ENCODE data around the gene AKT2.
A peak's percentile ranks its signal among the peaks of the same experiment; 100 is the strongest.

Gene AKT2

GRCh38 chr19:40273469-40274360, 11.4 kb downstream of the AKT2 start:
- no peak for DNase-seq (ENCODE audit: low read depth, low spot score)

DNA sequence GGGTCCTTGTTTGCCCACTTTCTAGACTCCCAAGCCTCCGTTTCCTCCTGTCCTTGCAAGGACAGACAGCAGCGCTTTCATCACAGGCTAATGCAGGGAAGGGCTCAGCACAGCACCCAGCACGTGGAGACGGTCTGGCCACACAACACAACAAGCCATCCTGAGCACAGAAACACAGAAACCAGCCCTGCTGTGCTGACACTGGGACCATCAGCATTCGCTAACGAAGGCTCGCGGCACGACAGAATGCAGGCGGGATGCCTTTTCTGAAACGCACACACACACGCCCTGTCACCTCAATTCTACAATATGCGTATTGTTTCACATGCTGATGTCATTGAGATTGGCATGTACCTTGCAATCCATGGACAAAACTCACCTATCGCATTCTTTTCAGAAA, 12.9 kb downstream of the AKT2 start:
- DNase-seq (ENCODE audit: low read depth, low spot score), result no peak

- DNase-seq (ENCODE audit: low read depth, low spot score), result no peak
Measured at GRCh38 chr19:40271706-40272105, 13.4 kb downstream of the AKT2 start.

GRCh38 chr19:40270362-40271089, 14.6 kb downstream of the AKT2 start:
- peak; percentile 54 for DNase-seq (ENCODE audit: low read depth, low spot score)

DNA sequence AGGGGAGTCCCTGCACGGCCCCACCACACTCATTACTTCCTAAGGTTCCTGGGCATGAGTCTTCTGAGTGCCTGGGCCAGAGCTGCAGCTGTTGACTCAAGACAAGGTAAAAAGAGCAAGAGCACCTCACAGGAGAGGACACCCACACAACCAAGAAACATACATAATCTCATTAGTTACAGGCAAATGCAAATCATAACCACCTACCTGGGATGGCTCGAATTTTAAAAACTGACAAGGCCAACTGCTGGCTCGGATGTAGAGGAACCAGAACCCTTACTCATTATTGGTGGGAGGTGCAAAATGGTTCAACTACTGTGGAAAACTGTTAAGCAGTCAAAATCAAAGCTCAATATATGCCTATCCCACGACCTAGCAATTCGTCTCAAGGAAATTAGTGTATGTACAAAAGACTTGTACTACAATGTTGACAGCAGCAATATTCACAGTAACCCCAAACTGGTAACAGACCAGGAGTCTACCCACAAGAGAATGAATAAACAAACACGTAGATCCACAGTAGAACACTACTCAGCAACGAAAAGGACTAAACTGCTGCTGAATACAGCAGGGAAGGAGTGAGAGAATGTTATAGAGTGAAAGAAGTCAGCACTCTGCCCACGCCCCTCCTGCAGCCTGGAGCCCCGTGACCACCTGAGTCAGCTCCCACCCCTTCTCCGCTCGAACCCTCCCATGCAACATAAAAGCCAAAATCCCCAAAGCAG, 15.8 kb downstream of the AKT2 start:
- no peak for DNase-seq (ENCODE audit: low read depth, low spot score)

- DNase-seq (ENCODE audit: low read depth, low spot score), result no peak
Measured at GRCh38 chr19:40267601-40267997, 17.5 kb downstream of the AKT2 start.

DNA sequence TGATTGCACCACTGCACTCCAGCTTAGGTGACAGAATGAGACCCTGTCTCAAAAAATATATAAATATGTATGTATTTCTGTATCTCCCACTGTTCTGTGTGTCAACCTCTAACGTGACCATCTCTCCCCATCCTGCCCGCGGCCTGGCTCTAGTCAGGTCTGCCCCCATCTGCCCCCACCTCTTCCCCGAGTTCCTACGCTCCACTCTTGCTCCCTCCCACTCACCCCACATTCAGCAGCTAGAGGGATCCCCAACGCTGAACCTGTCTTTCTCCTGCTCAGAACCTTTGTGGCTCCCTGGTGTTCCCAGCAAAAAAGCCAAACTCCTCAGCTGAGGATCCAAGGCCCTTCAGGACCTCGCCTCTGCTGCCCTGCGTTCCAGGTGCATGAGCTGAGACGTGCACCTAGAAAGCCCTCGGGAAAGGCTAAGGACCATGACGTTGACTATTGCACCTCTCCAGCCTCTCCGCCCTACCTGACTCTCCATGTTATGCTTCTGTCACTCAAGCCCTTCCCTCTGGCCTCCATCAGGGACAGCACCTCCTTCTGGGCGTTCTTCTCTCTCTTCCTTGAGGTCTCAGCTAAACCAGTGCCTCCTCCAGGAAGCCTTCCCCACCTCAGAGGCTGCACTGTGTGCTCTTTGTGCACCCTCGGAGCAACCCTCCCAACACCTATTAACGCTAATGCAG, 18.1 kb downstream of the AKT2 start:
- DNase-seq (ENCODE audit: low read depth, low spot score), result no peak

DNA sequence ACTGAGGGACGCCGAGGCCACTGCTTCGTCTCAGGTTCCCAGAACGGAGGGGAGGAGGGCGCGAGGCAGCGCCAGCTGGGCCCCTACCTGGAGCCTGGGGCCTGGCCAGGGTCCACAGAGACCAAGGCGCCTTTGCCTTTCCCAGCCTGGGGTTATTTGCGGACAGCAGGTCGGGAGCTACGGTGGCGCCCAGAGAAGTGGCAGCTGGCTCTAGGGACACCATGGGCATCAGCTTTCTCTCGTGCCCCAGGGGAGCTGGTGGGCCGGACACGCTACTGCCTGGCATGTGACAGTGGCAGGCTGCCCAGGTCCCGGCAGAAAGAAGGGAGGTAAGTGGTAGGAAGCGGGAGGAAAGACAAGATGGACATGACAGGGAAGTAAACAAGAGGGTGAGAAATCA, 19.0 kb downstream of the AKT2 start:
- DNase-seq (ENCODE audit: low read depth, low spot score), result no peak

DNA sequence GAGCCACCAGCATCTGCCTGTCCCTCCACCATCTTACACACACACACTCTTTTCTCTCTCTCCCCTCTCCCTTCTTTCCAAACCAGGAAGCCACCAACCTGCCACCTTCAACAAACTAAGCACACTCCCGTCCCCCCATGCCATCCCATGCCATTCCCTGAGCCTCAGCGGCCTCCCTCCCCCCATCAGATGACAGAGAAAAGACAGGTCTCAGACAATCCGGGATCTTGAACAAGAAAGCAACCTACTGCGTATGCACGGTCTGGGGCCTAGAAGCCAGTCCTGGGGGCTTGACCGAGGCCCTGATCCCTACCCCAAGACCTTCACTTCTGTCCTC, 19.4 kb downstream of the AKT2 start:
- DNase-seq (ENCODE audit: low read depth, low spot score), result no peak

DNA sequence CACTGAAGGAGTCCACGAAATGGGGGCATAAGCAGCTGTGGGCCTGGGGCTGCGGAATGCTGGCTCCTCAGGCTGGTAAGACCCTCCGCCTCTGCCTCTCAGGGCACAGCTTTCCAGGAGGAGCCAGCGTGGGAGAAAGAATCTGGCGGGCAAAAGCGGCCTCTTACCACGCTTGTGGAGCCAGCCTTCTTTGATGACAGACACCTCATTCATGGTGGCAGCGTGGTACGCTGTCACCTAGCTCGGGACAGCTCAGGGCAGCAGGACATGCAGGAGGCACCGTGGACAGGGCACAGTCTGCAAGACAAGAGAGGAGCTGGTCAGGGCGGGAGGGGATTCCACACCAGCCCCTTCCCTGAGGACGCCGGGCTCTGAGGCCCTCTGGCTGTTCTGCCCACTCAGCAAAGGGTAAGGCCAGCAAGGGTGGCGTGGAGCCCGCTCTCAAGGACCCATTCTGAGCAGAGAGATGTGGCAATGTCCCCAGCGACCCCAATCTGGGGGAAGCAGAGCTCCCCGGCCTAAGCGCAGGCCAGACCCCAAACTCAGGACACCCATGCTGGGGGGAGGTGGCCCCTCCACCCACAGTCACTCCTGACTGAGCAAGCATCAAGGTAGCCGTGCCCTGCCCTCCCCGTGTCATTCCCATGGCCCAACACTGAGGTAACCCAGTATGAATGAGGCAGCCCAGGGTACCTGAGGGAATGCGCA, 19.9 kb downstream of the AKT2 start:
- DNase-seq (ENCODE audit: low read depth, low spot score), result no peak

- DNase-seq (ENCODE audit: low read depth, low spot score), result peak; percentile 66
Measured at GRCh38 chr19:40264314-40265054, 20.7 kb downstream of the AKT2 start.

GRCh38 chr19:40263440-40264313, 21.5 kb downstream of the AKT2 start:
- no peak for DNase-seq (ENCODE audit: low read depth, low spot score)

DNA sequence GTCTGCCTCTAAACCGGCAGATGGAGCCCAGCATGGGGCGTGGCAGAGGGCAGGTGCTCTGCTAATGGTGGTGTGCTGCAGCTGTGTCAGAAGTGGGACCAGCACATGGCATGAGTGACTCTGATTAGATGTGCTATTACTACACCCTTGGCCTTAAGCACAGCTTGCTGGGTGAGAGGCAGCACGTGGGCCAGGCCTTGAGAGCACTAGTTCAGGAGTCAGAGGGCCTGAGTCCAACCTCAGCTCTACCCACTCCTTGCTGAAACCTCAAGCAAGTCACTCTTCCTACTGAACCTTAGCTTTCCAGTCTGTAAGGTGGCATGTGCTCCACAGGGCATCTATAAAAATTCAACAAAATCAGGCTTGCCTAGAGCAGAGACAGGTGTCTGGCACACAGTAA, 22.7 kb downstream of the AKT2 start:
- no peak for DNase-seq (ENCODE audit: low read depth, low spot score)

- DNase-seq (ENCODE audit: low read depth, low spot score), result no peak
Measured at GRCh38 chr19:40261631-40262030, 23.5 kb downstream of the AKT2 start.

DNA sequence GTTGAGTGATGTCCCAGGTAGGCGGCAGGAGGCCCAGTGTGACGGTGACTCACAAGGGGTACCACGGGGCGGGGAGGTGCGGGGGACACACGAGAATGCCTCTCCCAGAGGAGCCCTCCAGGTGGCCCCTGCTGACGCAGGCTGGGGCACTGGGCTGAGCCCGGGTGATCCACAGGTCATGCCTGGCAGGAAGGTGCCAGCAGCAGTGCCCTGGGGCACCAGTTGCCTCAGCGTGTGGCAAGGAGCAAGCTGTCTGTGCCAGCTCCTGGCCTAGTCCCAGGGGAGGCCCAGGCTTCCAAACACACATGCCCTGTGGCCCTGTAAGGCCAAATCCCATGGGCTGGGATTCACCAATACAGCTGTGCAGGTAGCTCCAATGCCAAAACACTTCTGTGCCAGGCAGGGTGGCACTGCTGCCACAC, 28.0 kb downstream of the AKT2 start:
- no peak for DNase-seq (ENCODE audit: low read depth, low spot score)

DNA sequence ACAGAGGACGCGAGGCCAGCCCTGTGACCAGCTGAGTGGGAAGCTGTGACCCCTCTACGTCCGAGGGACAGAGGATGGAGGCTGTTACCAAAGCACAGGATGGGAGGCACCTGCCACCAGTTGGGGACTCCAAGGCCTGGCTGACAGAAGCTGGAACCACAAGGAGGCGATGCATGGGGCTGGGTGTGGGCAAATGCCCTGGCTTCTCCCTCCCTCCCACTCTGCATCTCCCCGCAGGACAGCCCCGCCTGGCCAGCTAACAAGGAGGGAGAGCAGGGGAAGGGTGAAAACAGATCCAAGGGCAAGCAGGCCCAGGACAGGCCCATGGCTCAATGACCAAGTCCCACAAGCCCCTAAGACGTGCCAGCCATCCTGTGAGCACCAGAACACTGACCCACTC, 28.6 kb downstream of the AKT2 start:
- DNase-seq (ENCODE audit: low read depth, low spot score), result no peak

- no peak for DNase-seq (ENCODE audit: low read depth, low spot score)
Measured at GRCh38 chr19:40255619-40256166, 29.5 kb downstream of the AKT2 start.

DNA sequence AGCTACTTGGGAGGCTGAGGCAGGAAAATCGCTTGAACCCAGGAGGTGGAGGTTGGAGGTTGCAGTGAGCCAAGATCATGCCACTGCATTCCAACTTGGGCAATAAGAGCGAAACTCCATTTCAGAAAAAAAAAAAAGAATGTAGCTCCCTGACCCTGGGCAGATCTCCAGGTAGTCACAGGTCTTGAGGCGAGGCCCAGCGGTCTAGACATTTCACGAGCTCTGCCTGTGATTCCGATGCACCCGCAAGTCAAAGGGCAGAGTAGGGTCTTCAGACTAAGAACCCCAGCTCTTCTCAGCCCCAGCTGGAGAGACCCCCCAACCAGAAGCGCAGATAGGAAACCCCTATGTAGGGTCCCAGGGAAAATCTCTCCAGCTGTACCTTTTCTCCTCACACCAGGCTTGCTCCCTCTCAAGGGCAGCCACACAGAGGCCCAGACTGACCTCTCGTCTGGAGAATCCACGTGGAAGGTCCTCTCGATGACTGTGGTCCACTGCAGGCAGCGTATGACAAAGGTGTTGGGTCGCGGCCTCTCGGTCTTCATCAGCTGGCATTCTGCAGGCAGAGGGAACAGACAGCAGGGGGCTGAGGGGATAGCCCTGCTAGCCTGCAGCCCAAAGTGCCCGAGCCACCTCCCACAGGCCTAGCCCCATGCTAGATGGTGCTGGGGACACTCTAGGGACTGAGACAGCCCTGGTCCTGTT, 30.3 kb downstream of the AKT2 start:
- DNase-seq (ENCODE audit: low read depth, low spot score), result no peak
